Measurements from ENCODE around the gene MPST.

GRCh38 chr22:37014415-37014806 lies 5.1 kb upstream of the MPST start:
- TF ChIP-seq POLR2A (IDR thresholded peaks at IDR 0.05; ENCODE audit: extremely low read depth, insufficient read length) (no peak), CTCF (IDR thresholded peaks at IDR 0.05; ENCODE audit: low read depth, low read length) (no peak), MAX (IDR thresholded peaks at IDR 0.05; ENCODE audit: low read depth, low read length) (no peak), MYC (IDR thresholded peaks at IDR 0.05; ENCODE audit: low read depth, low read length) (no peak)

Data from NB4 (cell line).